HEK293 (cell line): ENCODE results near the gene SPG11.
"Not testable (repeated sequence)": the region's sequence is repeated elsewhere in the genome, so short reads cannot be mapped to it uniquely, and the experiment has no call there.

Source experiments
- CTCF ChIA-PET: fragments of 350-600 bp; formaldehyde crosslinking; extraction: SDS; loops from one replicate; lab custom pipeline; 2021; ENCODE audit warnings: antibody characterized with exemption; lab: Yijun Ruan, JAX
- POLR2A ChIA-PET: fragments of 300-600 bp; formaldehyde crosslinking; extraction: SDS; loops from one replicate; lab custom pipeline; 2020; ENCODE audit warnings: antibody characterized with exemption, inconsistent platforms; lab: Yijun Ruan, JAX
- H3K27ac ChIP-seq: fragments of 200-500 bp; sonication (Bioruptor generic); 2 replicates; pipeline ENCODE4 v1.5.1; 2014; ENCODE audit warnings: low read depth, low read length, control low read depth, inconsistent platforms; ENCODE audit errors: extremely low read depth
- H3K36me3 ChIP-seq, 2 experiments: fragments of 200-500 bp in 1 of 2; sonication (Bioruptor generic) in 1 of 2; 1 replicate in 1 of 2; 2 replicates in 1 of 2; pipeline ENCODE4 v1.5.1; 2014 to 2017; ENCODE audit warnings: inconsistent platforms in 2 of 2, low read length in 2 of 2; ENCODE audit not compliant: control insufficient read depth in 2 of 2, insufficient read depth in 1 of 2
- H3K4me1 ChIP-seq: fragments of 200-500 bp; sonication (Bioruptor generic); 2 replicates; pipeline ENCODE4 v1.5.1; 2014; ENCODE audit warnings: mild to moderate bottlenecking, low read length, inconsistent platforms; ENCODE audit not compliant: control insufficient read depth, insufficient read depth
- H3K4me3 ChIP-seq: 2 replicates; pipeline ENCODE4 v1.5.1; 2011; ENCODE audit warnings: low read depth, mild to moderate bottlenecking, control low read depth, low read length, moderate library complexity
- H3K9me3 ChIP-seq: fragments of 200-500 bp; sonication (Bioruptor generic); 2 replicates; pipeline ENCODE4 v1.5.1; 2014; ENCODE audit warnings: low read depth, low read length, inconsistent platforms; ENCODE audit not compliant: control insufficient read depth, insufficient read depth
- KLF8 ChIP-seq: fragments of 450-650 bp; formaldehyde crosslinking; IDR thresholded peaks from 2 replicates; pipeline ENCODE4 v1.5.1; 2016; ENCODE audit warnings: missing biosample characterization, missing genetic modification characterization
- SCRT1 ChIP-seq: fragments of 450-650 bp; formaldehyde crosslinking; IDR thresholded peaks from 2 replicates; pipeline ENCODE4 v1.5.1; 2016; ENCODE audit warnings: missing biosample characterization, missing genetic modification characterization, borderline replicate concordance
- SP2 ChIP-seq: fragments of 450-650 bp; formaldehyde crosslinking; IDR thresholded peaks from 2 replicates; pipeline ENCODE4 v1.5.1; 2016; ENCODE audit warnings: missing biosample characterization, missing genetic modification characterization
- TCF7L2 ChIP-seq: IDR thresholded peaks from 2 replicates; pipeline ENCODE4 v1.6.1; 2011; ENCODE audit warnings: low read depth, mild to moderate bottlenecking, inconsistent platforms, low read length, moderate library complexity, borderline replicate concordance
- ZBTB1 ChIP-seq: fragments of 450-650 bp; formaldehyde crosslinking; IDR thresholded peaks from 2 replicates; pipeline ENCODE4 v1.5.1; 2016; ENCODE audit warnings: missing biosample characterization, missing genetic modification characterization
- ZBTB20 ChIP-seq: fragments of 450-650 bp; formaldehyde crosslinking; IDR thresholded peaks from 2 replicates; pipeline ENCODE4 v1.5.1; 2016; ENCODE audit warnings: missing biosample characterization, missing genetic modification characterization
- ZFP41 ChIP-seq: fragments of 450-650 bp; formaldehyde crosslinking; IDR thresholded peaks from 2 replicates; pipeline ENCODE4 v1.5.1; 2016; ENCODE audit warnings: missing biosample characterization, missing genetic modification characterization, borderline replicate concordance
- ZNF221 ChIP-seq: fragments of 450-650 bp; formaldehyde crosslinking; IDR thresholded peaks from 2 replicates; pipeline ENCODE4 v1.5.1; 2017; ENCODE audit warnings: missing biosample characterization, missing genetic modification characterization, borderline replicate concordance
- ZNF302 ChIP-seq: fragments of 450-650 bp; formaldehyde crosslinking; IDR thresholded peaks from 2 replicates; pipeline ENCODE4 v1.5.1; 2016; ENCODE audit warnings: missing biosample characterization, missing genetic modification characterization, low read depth
- ZNF473 ChIP-seq: fragments of 450-650 bp; formaldehyde crosslinking; IDR thresholded peaks from 2 replicates; pipeline ENCODE4 v1.5.1; 2017; ENCODE audit warnings: missing biosample characterization, missing genetic modification characterization
- ZNF837 ChIP-seq: fragments of 450-650 bp; formaldehyde crosslinking; IDR thresholded peaks from 2 replicates; pipeline ENCODE4 v1.5.1; 2016; ENCODE audit warnings: missing biosample characterization, missing genetic modification characterization
- ZSCAN30 ChIP-seq: fragments of 450-650 bp; IDR thresholded peaks from 2 replicates; pipeline ENCODE4 v1.5.1; 2018; ENCODE audit warnings: missing biosample characterization, mild to moderate bottlenecking, missing genetic modification characterization, moderate library complexity
- TF ChIP-seq, protein P1 (sequence below): fragments of 450-650 bp; formaldehyde crosslinking; IDR thresholded peaks from 2 replicates; pipeline ENCODE4 v1.5.1; 2016; ENCODE audit warnings: missing biosample characterization, missing genetic modification characterization
- TF ChIP-seq, protein P2 (sequence below): fragments of 450-650 bp; formaldehyde crosslinking; IDR thresholded peaks from 2 replicates; pipeline ENCODE4 v1.5.1; 2016; ENCODE audit warnings: missing biosample characterization, missing genetic modification characterization
- TF ChIP-seq, protein P3 (sequence below): fragments of 450-650 bp; IDR thresholded peaks from 2 replicates; pipeline ENCODE4 v1.5.1; 2018; ENCODE audit warnings: missing biosample characterization, missing genetic modification characterization
- TF ChIP-seq, protein P4 (sequence below): fragments of 450-650 bp; formaldehyde crosslinking; IDR thresholded peaks from 2 replicates; pipeline ENCODE4 v1.5.1; 2016; ENCODE audit warnings: missing biosample characterization, missing genetic modification characterization

The SPG11 gene

DNA sequence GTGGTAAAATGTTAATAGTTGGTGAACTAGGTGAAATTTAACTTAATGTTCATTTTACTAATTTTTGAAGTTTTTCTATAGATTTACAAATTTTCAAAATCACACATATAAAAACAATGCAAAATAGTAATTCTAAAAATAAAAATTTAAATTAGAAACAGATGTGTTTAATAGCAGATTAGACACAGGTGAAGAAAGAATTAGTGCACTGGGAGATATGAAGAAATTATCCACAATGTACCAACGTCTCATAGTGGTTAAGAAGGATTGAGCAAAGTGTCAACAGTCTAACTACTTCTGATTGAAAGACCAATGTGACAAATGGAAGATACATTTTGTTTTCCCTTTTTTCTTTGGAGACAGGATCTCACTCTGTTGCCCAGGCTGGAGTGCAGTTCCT, 26.5 kb downstream of the SPG11 start:
- ChIA-PET POLR2A (no interaction called here), CTCF (interaction anchor here (0.6 kb wide), 1 partner anchor 45 kb away, joined by 6 read pairs; no protein-coding TSS in a partner anchor)
- H3K27ac ChIP-seq, result no peak overlapping the region
- no peak overlapping the region for H3K4me3 ChIP-seq
- no peaks in the 10 kb centered on the region for H3K9me3 ChIP-seq
- TF ChIP-seq, protein P1, sequence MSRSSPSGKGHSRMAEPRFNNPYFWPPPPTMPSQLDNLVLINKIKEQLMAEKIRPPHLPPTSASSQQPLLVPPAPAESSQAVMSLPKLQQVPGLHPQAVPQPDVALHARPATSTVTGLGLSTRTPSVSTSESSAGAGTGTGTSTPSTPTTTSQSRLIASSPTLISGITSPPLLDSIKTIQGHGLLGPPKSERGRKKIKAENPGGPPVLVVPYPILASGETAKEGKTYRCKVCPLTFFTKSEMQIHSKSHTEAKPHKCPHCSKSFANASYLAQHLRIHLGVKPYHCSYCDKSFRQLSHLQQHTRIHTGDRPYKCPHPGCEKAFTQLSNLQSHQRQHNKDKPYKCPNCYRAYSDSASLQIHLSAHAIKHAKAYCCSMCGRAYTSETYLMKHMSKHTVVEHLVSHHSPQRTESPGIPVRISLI (tag by site-specific recombination), result peak; percentile 29; the same call in 1 of the 2 replicates
- TF ChIP-seq ZNF221 (tag by site-specific recombination), result no peak
- H3K4me1 ChIP-seq, result no peaks in the 10 kb centered on the region
- H3K36me3 ChIP-seq, result peaks cover 13 to 18% of the 10 kb centered on the region in 2 experiments; a peak in 2 of 3 replicates

DNA sequence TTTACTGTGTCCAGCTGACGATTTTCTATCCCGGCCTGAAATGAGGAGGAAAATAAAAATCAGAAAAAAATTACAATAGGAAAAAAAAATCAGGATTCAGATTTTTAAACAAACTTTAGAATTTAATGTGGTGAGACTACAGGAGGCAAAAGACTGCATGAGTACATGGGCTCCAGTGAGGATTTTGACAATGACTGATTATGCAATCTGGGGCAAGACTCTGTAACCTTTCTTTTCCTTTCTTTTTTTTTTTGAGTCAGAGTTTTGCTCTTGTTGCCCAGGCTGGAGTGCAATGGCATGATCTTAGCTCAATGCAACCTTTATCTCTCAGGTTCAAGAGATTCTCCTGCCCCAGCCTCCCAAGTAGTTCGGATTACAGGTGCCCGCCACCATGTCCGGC, 29.9 kb downstream of the SPG11 start:
- H3K9me3 ChIP-seq, result no peaks in the 10 kb centered on the region
- H3K36me3 ChIP-seq, result peaks cover 19 to 33% of the 10 kb centered on the region in 2 experiments
- TF ChIP-seq, protein P2, sequence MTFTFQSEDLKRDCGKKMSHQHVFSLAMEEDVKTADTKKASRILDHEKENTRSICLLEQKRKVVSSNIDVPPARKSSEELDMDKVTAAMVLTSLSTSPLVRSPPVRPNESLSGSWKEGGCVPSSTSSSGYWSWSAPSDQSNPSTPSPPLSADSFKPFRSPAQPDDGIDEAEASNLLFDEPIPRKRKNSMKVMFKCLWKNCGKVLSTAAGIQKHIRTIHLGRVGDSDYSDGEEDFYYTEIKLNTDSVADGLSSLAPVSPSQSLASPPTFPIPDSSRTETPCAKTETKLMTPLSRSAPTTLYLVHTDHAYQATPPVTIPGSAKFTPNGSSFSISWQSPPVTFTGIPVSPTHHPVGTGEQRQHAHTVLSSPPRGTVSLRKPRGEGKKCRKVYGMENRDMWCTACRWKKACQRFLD, result no peak
- TF ChIP-seq SP2 (tag by site-specific recombination), result no peak
- no peak for TF ChIP-seq ZNF837
- no peak for TF ChIP-seq ZNF302 (tag by site-specific recombination)
- TF ChIP-seq, protein P3, sequence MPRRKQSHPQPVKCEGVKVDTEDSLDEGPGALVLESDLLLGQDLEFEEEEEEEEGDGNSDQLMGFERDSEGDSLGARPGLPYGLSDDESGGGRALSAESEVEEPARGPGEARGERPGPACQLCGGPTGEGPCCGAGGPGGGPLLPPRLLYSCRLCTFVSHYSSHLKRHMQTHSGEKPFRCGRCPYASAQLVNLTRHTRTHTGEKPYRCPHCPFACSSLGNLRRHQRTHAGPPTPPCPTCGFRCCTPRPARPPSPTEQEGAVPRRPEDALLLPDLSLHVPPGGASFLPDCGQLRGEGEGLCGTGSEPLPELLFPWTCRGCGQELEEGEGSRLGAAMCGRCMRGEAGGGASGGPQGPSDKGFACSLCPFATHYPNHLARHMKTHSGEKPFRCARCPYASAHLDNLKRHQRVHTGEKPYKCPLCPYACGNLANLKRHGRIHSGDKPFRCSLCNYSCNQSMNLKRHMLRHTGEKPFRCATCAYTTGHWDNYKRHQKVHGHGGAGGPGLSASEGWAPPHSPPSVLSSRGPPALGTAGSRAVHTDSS (tag by site-specific recombination), result no peak
- TF ChIP-seq ZBTB1 (tag by site-specific recombination), result no peak
- ChIA-PET POLR2A (no interaction called here), CTCF (interaction anchor here (1.7 kb wide), 1 partner anchor 55 kb away, joined by 3 read pairs; no protein-coding TSS in a partner anchor)
- no peaks in the 10 kb centered on the region for H3K4me1 ChIP-seq
- no peak overlapping the region for H3K4me3 ChIP-seq
- no peak overlapping the region for H3K27ac ChIP-seq

DNA sequence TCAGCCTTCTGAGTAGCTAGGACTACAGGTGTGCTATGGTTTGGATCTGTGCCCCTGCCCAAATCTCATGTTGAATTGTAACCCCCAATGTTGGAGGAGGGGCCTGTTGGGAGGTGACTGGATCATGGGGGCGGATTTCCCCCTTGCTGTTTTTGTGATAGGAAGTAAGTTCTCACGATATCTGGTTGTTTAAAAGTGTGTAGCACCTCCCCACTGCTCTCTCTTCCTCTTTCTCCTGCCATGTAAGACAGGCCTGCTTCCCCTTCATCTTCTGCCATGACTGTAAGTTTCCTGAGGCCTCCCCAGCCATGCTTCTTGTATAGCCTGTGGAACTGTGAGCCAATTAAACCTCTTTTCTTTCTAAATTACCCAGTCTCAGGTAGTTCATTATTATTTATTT, 38.2 kb downstream of the SPG11 start:
- POLR2A ChIA-PET, H3K4me1 ChIP-seq, H3K9me3 ChIP-seq, H3K4me3 ChIP-seq, CTCF ChIA-PET, H3K27ac ChIP-seq: not testable (repeated sequence)
- peaks cover 19 to 44% of the 10 kb centered on the region in 2 experiments for H3K36me3 ChIP-seq

DNA sequence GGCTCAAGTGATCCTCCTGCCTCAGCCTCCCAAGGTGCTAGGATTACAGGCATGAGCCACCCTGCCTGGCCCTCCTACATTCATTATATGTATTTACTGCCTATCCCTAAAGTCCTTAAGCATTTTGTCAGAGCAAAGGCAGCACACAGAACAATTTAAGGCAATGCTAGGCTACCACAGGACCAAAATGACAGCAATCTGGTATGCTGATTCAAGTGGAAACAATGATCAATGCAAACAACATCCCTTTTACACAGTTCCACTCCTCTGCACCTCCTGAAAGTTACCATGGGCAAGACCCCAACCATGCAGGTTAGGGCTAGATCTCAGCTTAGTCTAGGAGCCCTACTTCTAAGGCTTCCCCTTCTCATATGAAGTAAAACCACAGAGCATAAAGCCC, 40.3 kb downstream of the SPG11 start:
- Histone ChIP-seq H3K9me3 (no peaks in the 10 kb centered on the region), H3K27ac (no peak overlapping the region), H3K4me1 (no peaks in the 10 kb centered on the region), H3K4me3 (no peak overlapping the region), H3K36me3 (peaks cover 15 to 39% of the 10 kb centered on the region in 2 experiments)
- TF ChIP-seq ZBTB20 (tag by site-specific recombination) (no peak), ZSCAN30 (tag by site-specific recombination) (no peak), KLF8 (tag by site-specific recombination) (no peak), ZFP41 (tag by site-specific recombination) (no peak), SCRT1 (no peak), ZNF473 (no peak), TCF7L2 (no peak)
- TF ChIP-seq, protein P4, sequence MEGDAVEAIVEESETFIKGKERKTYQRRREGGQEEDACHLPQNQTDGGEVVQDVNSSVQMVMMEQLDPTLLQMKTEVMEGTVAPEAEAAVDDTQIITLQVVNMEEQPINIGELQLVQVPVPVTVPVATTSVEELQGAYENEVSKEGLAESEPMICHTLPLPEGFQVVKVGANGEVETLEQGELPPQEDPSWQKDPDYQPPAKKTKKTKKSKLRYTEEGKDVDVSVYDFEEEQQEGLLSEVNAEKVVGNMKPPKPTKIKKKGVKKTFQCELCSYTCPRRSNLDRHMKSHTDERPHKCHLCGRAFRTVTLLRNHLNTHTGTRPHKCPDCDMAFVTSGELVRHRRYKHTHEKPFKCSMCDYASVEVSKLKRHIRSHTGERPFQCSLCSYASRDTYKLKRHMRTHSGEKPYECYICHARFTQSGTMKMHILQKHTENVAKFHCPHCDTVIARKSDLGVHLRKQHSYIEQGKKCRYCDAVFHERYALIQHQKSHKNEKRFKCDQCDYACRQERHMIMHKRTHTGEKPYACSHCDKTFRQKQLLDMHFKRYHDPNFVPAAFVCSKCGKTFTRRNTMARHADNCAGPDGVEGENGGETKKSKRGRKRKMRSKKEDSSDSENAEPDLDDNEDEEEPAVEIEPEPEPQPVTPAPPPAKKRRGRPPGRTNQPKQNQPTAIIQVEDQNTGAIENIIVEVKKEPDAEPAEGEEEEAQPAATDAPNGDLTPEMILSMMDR, result no peak
- ChIA-PET POLR2A (no interaction called here), CTCF (no interaction called here)
